Activated naive CD4-positive, alpha-beta T cell treated with anti-CD3 and anti-CD28 coated beads, Interleukin-2, amount 50 U/mL, for 72 hours (primary cell): ENCODE measurements around the gene TLDC2. TPM values are rescaled to one million over a fixed set of nuclear protein-coding genes. Genes with fewer than 3 reads are reported as not detected.
A peak's percentile ranks its signal among the peaks of the same experiment; 100 is the strongest.
"Not testable (repeated sequence)": the region's sequence is repeated elsewhere in the genome, so short reads cannot be mapped to it uniquely, and the experiment has no call there.

Source experiments
- ATAC-seq, 2 donors: fragments of 150-1000 bp; cut with Tn5 transposase; 2 replicates each; pipeline ENCODE4 v1.10.0; 2021; ENCODE audit warnings: mild to moderate bottlenecking in 2 of 2, moderate library complexity in 2 of 2
- DNase-seq, 2 donors: peaks; one replicate each; pipeline ENCODE4 v3.0.0; 2021 to 2022; ENCODE audit warnings: low spot score in 2 of 2
- H3K27ac Mint-ChIP-seq, 2 donors: one replicate each; pipeline ENCODE4 v1.8.0; 2022; ENCODE audit warnings: mild to moderate bottlenecking in 2 of 2, mixed read lengths in 2 of 2
- H3K36me3 Mint-ChIP-seq, 2 donors: one replicate each; pipeline ENCODE4 v1.8.0; 2022; ENCODE audit warnings: mixed read lengths in 2 of 2
- H3K9me3 Mint-ChIP-seq, 2 donors: one replicate each; pipeline ENCODE4 v1.8.0; 2022; ENCODE audit warnings: mixed read lengths in 2 of 2
- total RNA-seq, 2 donors: library from RNA; stranded (reverse); gene quantifications; one replicate each; pipeline ENCODE4 v1.2.3, GENCODE V29; 2022

TLDC2 gene
- total RNA-seq, 2 donors from 2014 or later = not detected

- H3K36me3 Mint-ChIP-seq = no peaks in the 10 kb centered on the region
- no peak overlapping the region for H3K27ac Mint-ChIP-seq
- ATAC-seq (no peak), DNase-seq (no peak)
- no peaks in the 10 kb centered on the region for H3K9me3 Mint-ChIP-seq
Measured at GRCh38 chr20:36861875-36862801, 13.8 kb upstream of the TLDC2 start.

- H3K27ac Mint-ChIP-seq = no peak overlapping the region
- no peaks in the 10 kb centered on the region for H3K36me3 Mint-ChIP-seq
- peak; percentile 58 to 68 for ATAC-seq
- no peaks in the 10 kb centered on the region for H3K9me3 Mint-ChIP-seq
- peak in 1 of 2 donors; percentile 13 for DNase-seq
Measured at GRCh38 chr20:36862857-36863668, 12.9 kb upstream of the TLDC2 start.

GRCh38 chr20:36865076-36865860 lies 10.7 kb upstream of the TLDC2 start:
- H3K9me3 Mint-ChIP-seq = no peaks in the 10 kb centered on the region
- ATAC-seq (no peak), DNase-seq (no peak)
- H3K36me3 Mint-ChIP-seq = no peaks in the 10 kb centered on the region
- no peak overlapping the region for H3K27ac Mint-ChIP-seq

- ATAC-seq (no peak), DNase-seq (no peak)
- no peaks in the 10 kb centered on the region for H3K36me3 Mint-ChIP-seq
- no peak overlapping the region for H3K27ac Mint-ChIP-seq
- no peaks in the 10 kb centered on the region for H3K9me3 Mint-ChIP-seq
Measured at GRCh38 chr20:36865861-36866149, 10.1 kb upstream of the TLDC2 start.

- no peak for ATAC-seq
- no peaks in the 10 kb centered on the region for H3K9me3 Mint-ChIP-seq
- no peak overlapping the region for H3K27ac Mint-ChIP-seq
- H3K36me3 Mint-ChIP-seq = no peaks in the 10 kb centered on the region
- DNase-seq = no peak
Measured at GRCh38 chr20:36866164-36866563, 9.8 kb upstream of the TLDC2 start.

GRCh38 chr20:36866681-36867495 lies 9.1 kb upstream of the TLDC2 start:
- Mint-ChIP-seq H3K36me3 (no peaks in the 10 kb centered on the region), H3K9me3 (no peaks in the 10 kb centered on the region), H3K27ac (no peak overlapping the region)
- ATAC-seq = no peak
- no peak for DNase-seq

GRCh38 chr20:36871640-36872570 lies 4.0 kb upstream of the TLDC2 start:
- Mint-ChIP-seq H3K9me3 (no peaks in the 10 kb centered on the region), H3K36me3 (no peaks in the 10 kb centered on the region), H3K27ac (peak overlapping the region in 1 of 2 donors; percentile 36)
- DNase-seq (no peak), ATAC-seq (peak in 1 of 2 donors; percentile 37)

- Mint-ChIP-seq H3K9me3 (no peaks in the 10 kb centered on the region), H3K27ac (no peak overlapping the region), H3K36me3 (no peaks in the 10 kb centered on the region)
- ATAC-seq (no peak), DNase-seq (no peak)
Measured at GRCh38 chr20:36872852-36873251, 3.1 kb upstream of the TLDC2 start.

GRCh38 chr20:36873498-36874189 lies 2.3 kb upstream of the TLDC2 start:
- Mint-ChIP-seq H3K9me3 (no peaks in the 10 kb centered on the region), H3K36me3 (no peaks in the 10 kb centered on the region), H3K27ac (no peak overlapping the region)
- ATAC-seq = no peak
- no peak for DNase-seq

- DNase-seq, H3K36me3 Mint-ChIP-seq, H3K9me3 Mint-ChIP-seq: not testable (repeated sequence)
- H3K27ac Mint-ChIP-seq = peak overlapping the region in 1 of 2 donors; percentile 53
- peak in 1 of 2 donors; percentile 22 for ATAC-seq
Measured at GRCh38 chr20:36875093-36875492, 845 bp upstream of the TLDC2 start.

GRCh38 chr20:36876473-36876833 lies 515 bp downstream of the TLDC2 start:
- H3K27ac Mint-ChIP-seq = no peak overlapping the region
- no peaks in the 10 kb centered on the region for H3K9me3 Mint-ChIP-seq
- ATAC-seq = no peak
- no peak for DNase-seq
- no peaks in the 10 kb centered on the region for H3K36me3 Mint-ChIP-seq

GRCh38 chr20:36878941-36879340 lies 3.0 kb downstream of the TLDC2 start:
- ATAC-seq (no peak), DNase-seq (no peak)
- no peaks in the 10 kb centered on the region for H3K36me3 Mint-ChIP-seq
- H3K9me3 Mint-ChIP-seq = no peaks in the 10 kb centered on the region
- H3K27ac Mint-ChIP-seq = no peak overlapping the region

- no peaks in the 10 kb centered on the region for H3K36me3 Mint-ChIP-seq
Measured at GRCh38 chr20:36880741-36881250, 4.9 kb downstream of the TLDC2 start.

GRCh38 chr20:36881331-36881730 lies 5.4 kb downstream of the TLDC2 start:
- ATAC-seq (no peak), DNase-seq (no peak)
- H3K27ac Mint-ChIP-seq = peak overlapping the region; percentile 22 to 42
- H3K9me3 Mint-ChIP-seq = no peaks in the 10 kb centered on the region
- no peaks in the 10 kb centered on the region for H3K36me3 Mint-ChIP-seq

More at GRCh38 chr20:36880741-36881250, 4.9 kb downstream of the TLDC2 start:
- ATAC-seq = no peak
- no peak for DNase-seq
- Mint-ChIP-seq H3K27ac (no peak overlapping the region), H3K9me3 (no peaks in the 10 kb centered on the region)

GRCh38 chr20:36881888-36882287 lies 6.0 kb downstream of the TLDC2 start:
- H3K36me3 Mint-ChIP-seq = no peaks in the 10 kb centered on the region
- DNase-seq = no peak
- peak; percentile 86 to 95 for ATAC-seq
- H3K9me3 Mint-ChIP-seq = no peaks in the 10 kb centered on the region
- peak overlapping the region; percentile 10 to 42 for H3K27ac Mint-ChIP-seq
